NCI-H2029 treated with DMSO at 0.1 percent for 48 hours (cell line): Measurements from ENCODE around the gene DKC1.
"Not testable (repeated sequence)": the region's sequence is repeated elsewhere in the genome, so short reads cannot be mapped to it uniquely, and the experiment has no call there.

Experiments used
- DNase-seq: peaks from one replicate; lab custom pipeline; 2025; lab: John Stamatoyannopoulos, UW

Gene DKC1

GRCh38 chrX:154818916-154819770, 56.5 kb downstream of the DKC1 start:
- no peak for DNase-seq

GRCh38 chrX:154819771-154820341, 57.2 kb downstream of the DKC1 start:
- no peak for DNase-seq

DNA sequence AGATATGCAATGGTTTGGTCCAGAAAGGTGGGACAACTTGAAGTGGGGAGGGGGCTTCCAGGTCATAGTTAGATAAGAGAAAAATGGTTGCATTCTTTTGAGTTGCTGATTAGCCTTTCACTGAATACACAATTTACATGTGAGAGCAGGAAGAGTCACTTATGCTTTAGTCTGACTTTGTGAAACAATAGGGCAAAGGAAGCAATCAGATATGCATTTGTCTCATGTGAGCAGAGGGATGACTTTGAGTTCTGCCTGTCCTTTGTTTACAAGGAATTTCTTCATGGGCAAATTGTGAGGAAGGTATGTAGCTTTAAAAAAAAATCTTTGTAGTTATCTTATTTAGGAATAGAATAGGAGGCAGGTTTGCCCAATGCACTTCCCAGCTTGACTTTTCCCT, 58.9 kb downstream of the DKC1 start:
- DNase-seq: no peak

- no peak for DNase-seq
Measured at GRCh38 chrX:154822029-154822428, 59.4 kb downstream of the DKC1 start.

DNA sequence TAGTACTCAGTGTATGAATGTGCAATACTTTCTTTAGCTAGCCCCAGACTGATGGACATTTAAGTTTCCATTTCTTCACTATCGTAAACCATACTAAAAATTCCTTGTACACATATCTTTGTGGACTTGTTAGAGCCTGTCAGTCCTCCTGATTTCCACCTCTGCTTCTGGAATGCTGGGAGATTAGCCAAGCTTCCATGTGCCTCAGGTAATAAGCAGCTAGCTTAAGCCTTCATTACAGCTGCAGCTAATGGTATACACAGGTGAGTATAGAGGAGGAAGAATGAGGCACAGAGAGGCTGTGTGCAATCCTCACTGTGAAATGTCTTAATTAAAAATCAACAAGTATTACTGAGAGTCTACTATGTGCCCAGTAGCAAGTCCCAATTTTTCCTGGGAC, 62.0 kb downstream of the DKC1 start:
- DNase-seq: no peak

DNA sequence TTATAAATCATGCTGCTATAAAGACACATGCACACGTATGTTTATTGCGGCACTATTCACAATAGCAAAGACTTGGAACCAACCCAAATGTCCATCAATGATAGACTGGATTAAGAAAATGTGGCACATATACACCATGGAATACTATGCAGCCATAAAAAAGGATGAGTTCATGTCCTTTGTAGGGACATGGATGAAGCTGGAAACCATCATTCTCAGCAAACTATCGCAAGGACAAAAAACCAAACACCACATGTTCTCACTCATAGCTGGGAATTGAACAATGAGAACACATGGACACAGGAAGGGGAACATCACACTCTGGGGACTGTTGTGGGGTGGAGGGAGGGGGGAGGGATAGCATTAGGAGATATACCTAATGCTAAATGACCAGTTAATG, 62.9 kb downstream of the DKC1 start:
- not testable (repeated sequence) for DNase-seq
